ENCODE results near the gene TUBB6.

Gene TUBB6

DNA sequence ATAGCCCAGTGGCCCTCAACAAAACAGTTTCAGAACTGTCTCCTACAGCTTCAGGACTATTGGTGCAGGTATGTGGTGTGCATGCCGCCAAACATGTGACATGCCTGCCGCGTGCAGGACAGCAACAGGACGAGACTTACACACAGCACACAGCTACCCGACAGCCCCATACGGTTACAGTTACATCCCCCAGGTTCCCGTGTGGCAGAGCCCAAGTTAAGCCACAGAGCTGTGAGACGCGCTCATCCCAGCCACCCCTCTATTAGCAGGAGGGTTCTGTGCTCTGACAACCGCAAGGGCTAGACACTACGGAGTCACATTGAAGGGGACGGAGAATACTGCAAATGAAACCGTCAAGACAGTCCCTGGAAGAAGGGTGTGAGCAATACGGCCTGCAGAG, 16.4 kb upstream of the TUBB6 start:
- no peak for DNase-seq

DNA sequence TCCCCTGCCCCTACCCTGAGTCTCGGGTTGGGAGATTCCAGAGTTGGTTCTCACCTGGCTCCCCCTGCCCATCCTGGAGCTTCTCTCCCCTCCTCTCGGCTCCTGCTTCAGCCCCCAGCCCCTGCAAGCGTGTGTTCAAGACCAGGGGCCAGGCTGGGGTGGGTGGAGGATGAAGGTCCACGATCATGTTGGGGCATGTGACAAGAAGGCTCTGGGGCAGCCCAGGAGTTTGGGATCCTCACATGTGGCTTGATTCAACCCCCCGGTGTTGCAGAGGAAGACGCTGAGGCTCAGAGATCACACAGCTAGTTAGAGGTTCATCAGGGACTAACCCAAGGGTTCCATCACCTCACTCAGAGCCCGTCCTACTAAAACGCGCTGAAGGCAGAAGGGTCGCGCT, 14.2 kb upstream of the TUBB6 start:
- DNase-seq: no peak

DNA sequence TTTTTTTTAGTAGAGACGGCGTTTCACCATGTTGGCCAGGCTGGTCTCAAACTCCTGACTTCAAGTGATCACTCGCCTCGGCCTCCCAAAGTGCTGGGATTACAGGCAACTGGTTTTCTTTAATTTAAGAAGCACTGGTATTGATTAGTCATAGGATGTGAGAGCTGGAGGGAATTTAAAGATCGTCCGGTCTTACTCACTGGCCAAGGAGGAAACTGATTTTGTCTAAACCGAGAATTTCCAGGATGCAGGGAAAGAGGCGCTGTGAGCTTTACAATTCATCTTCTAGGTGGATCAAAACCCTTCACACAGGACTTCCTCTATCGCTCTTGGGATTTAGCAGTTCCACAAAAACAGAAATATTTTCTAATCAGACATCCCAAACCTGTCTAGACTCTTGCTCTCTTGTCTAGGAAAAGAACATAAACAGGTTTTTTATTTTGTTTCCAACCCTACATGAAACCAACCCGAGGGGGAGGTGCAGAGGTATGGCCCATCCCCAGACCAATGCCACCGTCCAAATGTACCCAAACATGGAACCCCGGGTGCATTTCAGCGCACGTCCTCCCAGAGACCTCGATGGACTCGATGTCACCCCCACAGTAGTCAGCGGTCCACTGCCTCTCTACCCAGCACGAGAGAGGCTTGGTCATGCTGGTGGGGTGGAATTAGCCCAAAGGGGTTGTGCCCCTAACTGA, 12.5 kb upstream of the TUBB6 start:
- no peak for DNase-seq

DNA sequence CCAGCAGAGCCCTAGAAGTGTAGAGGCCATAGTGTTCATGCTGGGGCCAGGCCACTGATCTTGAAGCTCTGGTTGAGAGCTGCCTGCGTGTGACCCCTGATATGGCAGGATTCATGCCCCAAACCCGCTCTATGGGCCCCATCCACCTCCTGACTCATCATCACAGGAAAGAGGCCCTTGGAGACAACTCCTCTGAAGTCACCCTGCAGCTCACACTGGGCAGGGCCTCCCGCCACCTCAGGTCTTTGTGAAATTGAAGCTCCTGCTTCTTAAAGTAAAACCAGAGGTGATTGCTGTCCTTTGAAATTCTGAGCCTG, 12.0 kb upstream of the TUBB6 start:
- DNase-seq: no peak

DNA sequence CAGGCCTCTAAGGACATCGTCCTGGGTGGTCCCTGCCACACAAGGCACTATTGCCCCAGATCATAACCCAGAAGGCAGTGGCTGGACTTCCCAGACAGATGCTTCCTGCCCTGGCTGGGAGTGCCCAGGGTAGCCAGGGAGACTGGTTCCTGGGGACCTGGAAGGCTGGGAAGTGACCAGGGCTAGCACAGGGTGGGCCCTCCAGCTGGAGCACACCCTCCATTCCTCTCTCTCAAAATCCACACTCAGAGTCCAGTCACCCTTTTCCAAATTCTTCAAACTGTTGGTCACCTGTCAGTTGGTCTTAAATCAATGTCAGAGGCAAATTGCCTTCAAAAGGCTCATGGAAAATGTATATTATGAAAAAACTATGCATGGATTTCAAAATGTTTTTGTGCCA, 11.6 kb upstream of the TUBB6 start:
- DNase-seq: no peak

DNA sequence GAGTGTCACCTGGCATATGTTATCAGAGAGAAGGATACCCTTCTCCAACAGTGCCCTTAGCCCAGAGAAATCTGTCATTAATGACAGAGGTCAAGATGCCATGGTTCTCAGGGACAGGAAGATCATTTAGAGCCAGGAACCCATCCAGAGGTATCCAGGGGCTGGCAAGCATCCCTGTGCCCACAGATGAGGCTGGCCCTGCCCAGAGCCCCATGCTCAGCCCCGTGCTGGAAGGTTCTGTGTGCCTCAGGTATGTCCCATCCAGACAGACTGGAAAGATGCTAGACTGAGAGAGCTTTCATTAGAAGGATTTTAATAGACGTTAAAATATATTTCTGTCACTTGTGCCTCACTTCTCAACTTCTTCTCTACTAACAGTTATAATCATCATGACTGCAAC, 8.2 kb upstream of the TUBB6 start:
- DNase-seq: no peak

DNA sequence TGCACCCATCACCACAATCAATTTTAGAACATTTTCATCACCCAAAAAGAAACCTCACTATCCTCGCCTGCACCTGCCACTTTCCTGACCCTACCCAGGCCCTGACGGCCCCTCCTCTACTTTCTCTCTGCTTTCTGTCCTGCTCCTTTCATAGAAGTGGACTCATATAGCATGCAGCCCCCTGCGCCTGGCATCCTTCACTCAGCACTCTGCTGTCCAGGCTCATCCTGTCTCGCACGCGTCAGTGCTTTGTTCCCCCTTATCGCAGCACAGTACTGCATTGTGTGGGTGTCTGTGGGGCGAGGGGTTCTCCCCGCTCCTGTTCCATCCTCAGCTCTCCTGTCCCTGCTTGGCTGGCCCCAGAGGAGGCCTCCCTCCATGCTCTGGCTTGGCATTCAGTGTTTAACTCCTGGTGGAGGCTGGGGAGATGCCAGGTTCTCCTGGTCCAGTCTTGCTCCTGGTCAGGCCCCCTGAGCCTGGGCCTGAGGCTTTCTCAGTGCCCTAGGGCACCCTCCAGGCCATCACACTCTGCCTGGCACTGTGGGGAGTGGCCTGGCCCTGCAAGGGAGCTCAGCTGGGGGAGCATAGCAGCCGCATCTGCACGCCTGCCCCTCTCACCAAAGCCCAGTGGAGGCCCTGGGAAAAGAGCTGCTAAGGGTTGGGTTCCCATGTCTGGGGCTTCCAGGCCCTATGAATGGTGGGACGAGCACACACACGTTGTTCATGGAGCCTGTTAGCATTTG, 6.6 kb upstream of the TUBB6 start:
- no peak for DNase-seq

DNA sequence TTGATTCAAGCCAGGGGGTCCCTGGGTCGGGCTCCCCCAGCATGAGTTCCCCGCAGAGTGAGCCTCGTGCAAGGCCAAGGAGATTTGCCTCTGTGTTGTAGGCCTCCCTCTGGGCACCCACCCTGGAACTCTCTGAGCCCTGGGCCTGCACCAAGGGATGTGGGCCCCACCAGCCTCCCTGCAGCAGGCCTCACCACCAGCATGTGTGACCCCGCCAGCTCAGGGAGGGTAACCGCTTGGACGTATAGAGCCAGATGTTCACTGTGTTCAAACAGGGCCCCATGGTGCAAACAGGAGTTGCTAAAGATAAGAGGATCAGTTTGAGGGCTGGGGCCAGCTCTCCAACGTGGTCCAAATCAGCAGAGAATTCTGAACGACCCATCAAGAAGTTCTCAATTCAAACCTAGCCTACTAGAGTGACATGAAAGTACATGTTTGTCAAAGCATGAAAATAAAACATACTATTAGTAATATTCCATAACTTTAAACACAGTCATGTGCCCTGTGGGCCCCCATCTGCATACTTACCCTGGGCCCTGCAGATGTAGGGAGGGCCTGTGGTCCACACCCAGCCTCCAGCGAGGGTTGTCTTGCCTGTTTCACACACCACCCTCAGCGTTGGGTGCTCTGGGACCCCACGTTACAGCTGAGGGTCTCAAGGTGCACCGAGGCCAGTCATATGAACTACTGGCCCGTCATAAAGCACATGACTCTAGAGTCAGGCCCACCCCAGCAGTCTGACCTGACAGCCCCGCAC, 5.5 kb upstream of the TUBB6 start:
- DNase-seq: no peak

DNA sequence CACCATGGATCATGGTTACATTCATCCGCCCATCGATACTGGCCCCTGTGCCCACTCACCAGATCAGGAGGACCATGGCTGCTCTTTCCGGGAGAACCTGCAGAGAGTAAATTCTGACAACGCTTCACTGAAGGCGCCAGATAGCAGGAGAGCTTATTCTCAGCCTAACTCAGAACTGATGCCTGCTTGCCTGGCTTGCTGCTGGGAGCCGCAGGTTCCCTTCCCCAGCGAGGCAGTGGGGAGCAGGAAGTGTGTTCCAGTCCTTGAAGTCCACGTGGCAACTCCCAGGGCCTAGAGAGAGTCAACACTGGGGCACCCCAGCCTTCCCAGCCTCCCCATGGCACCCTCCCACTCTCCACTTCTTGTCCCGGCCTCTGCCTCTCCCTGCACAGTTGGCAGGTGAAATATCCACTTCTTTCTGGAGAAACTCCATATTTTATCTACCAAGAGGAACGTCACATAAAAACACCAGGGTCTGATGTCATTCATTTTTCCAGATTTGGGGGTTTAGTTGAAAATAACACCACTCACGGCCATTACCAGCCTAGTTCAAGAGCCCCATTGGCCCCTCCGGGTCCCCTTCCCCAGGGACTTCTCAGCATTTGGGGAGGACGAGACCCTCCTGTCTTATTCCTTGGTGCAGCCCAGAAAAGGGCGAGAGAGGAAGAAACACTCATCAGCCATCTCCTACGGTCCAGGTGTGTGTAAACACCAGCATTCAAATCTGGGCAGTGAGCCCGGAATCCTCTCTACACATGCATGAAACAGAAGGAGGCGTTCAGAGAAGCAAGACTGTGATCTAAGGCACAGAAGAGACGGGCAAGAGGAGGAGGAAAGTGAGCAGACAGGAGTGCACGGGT, 3.5 kb upstream of the TUBB6 start:
- no peak for DNase-seq

DNA sequence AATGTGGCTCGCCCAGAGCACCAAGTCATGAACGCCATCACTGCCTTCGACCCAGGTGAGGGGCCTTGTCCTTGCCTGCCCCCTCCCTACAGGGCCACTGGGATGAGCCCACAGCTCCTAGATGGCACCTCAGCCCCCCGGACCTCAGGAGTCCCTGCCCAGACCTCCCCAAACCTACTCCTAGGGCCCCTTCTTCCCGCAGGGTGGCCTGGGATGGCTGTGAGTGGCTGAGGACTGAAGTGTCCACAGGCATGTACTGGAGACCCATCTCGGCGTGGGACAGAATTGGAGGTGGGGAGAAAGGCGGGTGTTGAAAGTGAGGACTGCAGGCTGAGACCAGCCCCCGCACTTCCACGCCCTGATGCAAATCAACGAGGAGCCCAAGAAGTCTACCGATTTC, 2.8 kb upstream of the TUBB6 start:
- no peak for DNase-seq

DNA sequence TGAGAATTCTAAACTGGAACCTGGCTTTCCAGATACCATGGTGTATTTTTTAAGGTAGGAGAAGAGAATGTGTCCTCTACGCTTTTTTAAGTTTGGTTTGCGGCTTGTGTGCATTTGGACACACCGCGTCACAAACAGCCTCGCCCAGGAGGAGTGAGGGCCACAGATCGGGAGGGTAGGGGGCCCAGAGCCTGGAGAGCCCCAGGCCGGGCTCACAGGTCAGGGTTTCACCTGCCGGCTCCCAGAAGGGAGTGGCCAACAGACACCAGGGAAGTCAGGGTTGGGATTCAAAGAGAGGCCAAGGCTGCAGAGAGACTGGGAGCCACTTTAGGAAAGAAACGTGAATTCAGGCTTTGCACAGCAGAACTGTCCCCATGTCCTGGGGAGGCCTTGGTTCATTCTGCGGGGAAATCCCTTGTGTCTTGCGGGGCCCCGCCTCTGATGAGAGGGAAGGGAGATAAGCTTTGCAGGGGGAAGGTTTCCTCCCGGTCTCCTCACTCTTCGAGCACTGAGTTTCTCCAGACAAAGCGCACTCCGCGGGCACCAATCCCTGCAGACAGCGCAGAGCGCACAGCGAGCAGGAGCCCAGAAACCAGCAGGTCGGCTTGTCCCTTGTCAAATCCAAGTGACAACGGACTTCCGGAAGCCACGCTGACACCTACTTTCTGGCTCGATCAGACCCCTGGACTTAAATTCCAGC, 2.0 kb upstream of the TUBB6 start:
- no peak for DNase-seq

DNA sequence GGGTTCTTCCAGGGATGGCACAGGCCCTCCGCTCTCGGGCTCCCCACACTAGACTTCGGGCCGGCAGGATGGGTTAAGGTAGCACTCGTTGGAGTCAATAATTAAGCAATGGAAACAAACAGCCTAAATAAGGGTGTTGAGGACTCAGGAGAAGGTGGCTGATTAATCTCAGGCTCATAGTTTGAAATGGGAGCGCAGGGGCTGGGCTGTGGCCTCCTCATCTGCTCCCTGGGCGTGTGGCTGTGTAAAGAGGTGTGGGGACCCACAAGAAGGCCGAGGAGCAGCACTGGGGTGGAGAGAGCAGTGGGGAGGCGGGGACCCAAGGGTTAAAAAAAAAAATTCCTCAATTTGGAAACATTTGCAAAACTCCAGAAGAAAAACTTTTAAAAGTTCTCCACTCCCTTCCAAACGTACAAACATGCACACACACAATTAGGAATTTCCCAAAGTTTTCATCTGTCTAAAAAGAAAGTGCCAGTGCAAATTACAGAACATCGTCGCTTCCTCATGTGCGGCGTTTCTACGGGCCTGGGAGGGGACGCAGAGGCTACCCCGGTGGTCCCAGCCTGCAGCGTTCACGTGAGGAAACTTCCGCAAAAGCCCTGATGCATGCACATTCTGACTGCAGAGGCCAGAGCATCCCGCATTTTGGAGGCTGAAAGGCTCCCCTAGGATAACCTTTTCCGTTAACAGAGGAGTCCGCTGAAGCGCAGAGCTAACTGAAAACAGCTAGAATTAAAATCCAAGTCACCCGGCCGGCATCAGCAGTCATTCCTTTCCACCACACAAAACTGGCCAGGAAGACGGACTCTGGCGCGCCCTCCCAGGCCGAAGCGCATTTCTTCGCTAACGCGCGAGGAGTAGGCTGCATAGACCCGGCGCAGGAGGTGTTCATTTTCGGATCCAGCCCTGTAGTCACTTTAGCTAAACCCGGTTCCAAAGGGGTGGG, 1.0 kb upstream of the TUBB6 start:
- DNase-seq: no peak

DNA sequence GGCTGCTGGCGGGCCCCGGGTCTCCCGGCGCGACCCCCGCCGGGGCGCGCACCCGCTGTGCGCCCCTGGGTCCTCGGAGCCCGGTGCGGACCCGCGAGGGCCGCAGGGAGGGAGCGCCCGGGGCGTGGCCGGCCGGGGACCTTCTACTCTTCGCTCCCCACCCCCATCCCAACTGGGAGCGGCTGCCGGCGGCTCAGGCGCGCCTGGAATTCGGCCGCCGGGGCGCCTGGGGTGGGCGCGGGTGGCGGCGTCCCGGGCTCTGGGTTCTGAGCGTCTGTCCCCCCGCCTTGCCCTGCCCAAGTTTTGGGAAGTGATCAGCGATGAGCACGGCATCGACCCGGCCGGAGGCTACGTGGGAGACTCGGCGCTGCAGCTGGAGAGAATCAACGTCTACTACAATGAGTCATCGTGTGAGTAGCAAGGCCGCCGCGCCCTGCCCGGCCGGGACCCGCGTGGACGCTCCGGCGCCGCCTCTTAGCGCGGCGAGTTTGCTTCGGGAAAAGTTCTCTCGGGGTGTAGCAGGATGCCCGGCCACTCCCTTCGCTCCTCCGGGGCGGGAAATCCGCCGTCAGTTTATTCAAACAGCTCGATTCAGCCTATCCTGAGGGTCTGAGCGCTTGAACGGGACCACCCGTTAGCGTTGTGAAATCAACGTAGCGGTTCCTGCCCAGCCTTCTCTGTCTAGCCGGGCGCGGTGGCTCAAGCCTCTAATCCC, 502 bp downstream of the TUBB6 start:
- DNase-seq: no peak

DNA sequence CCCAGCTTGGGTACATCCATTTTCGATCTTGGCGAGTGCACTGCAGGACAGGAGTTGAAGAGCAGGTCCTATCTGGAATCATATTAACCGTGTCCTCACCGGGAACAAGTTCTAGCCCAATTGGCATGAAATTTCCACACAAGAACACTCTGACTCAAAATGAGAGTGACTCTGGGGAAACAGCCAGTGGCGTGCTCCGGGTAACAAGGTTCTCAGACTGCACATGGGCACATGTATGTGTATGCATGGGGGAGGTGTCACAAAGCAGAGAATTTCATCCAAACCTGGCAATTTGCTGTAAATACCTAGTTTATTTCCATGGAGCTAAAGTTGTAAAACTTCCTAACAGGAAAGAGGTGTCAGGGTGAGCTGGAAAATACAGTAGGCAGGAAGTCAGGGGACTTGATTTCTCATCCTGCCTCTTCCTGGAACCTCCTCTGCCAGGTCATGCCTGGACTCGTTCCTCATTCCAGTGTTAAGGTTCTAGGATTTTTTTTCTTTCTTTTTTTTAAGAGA, 1.7 kb downstream of the TUBB6 start:
- DNase-seq: no peak

DNA sequence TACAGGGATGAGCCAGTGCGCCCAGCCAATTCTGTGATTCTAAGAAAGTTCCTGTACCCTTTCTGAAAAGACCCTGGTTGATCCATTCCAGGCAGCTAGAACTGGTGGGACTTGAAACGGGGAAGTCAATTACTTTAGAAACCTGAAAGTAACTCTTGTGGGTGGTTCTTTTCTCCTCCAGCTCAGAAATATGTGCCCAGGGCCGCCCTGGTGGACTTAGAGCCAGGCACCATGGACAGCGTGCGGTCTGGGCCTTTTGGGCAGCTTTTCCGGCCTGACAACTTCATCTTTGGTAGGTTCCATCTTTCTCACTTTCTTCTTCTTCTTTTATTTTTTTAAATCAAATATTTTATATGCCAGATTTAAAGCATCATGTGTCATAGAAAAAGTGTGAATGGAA, 2.7 kb downstream of the TUBB6 start:
- DNase-seq: no peak

DNA sequence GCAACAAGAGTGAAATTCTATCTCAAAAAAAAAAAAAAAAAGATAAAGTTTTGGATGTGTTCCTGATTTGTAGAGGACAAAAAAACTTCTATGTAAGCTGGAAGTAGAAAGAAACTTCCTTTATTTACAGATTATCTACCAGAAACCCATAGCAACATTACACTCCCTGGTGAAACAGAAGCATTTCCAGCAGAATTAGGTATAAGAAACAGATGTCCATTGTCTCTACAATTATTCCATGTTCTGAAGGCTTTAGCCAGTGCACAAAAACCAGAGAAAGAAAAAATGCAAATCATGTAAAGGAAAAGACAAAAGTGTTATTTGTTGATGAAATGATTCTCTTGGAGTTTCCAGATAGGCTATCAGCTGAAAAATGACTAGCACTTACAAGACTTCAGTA, 4.9 kb downstream of the TUBB6 start:
- DNase-seq: no peak

DNA sequence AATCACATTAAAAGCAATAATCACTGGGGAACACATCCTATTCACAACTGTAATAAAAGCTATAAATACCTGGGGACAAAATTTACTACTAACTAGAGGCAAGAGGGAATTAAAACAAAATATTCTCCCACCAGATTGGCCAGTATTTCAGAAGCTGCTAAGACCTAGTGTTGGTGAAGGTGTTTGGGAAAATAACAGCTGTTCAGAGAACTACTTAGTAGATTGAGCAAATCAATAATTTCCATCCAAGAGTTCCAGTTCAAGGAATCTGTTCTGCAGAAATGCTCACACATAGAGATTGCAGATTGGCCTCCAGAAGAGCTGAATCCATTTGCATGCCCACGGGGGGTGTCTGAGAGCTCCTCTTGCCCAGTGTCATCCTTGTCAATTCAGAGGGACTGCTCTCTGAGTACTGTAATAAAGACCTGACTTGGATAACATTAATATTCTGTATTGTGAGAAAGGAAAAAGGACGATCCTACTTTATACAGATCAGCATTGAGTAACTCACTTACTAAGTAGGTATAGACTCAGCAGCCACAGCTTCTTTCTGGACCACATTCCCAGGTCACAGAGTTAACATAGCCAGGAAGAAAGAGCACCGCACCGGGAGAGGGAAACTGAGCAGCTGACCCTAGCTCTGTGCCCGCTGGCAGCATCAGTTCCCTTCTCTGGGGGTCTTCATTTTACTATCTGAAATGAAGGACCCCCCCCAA, 5.6 kb downstream of the TUBB6 start:
- no peak for DNase-seq

DNA sequence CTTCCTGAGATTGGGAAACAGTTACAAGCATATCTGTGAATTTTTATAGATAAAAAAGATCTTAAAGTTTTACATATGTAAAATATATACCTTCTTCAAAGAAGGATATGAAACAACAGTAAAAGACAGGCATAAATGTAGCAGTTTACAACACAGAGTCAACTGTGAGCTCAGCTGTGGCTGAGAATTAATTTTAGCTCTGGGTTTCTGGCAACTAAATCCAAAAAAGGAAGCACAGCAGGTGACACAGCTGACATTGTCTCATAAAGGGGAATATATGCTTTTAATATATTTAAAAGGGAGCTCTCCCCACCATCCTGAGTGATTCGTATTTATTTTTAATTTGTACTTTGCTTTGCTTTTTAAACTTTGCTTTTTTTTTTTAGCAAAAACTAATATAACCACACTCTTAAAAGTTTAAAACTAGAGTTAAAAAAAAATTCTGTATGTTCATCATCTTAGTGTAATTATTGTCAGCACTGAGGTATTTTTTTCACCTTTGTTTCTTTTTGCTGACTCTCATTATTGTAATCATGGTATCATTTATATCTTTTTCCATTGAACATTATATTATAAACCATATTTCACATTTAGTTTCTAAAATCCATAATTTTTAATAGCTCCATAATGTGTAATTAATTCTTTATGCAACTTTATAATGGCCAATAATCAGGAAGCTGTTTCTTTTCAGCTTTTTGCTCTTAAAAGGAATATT, 6.7 kb downstream of the TUBB6 start:
- no peak for DNase-seq

DNA sequence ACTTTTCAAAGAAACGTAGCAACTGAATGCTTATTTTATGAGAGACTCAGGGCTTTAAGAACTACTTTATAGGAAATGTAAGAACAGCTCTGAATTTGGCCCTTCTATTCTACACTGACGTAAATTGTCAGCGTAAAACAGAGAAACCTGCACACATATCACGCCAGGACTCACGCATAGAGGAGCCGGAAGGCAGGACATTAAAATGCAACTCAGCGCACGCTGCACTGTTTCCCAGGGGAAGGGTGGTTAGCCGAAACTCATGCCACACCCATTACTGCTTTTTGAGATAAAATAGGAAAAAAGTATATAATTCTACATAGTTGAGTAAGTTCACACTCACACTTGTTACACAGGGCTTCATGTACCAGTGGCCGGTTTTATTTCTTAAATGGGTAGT, 7.4 kb downstream of the TUBB6 start:
- DNase-seq: no peak

Data from activated CD4-positive, alpha-beta T cell treated with anti-CD3 and anti-CD28 coated beads, Interleukin-2, amount 50 U/mL, for 4 hours (primary cell).